Thyroid gland (tissue), 4 donors: ENCODE results near the gene ADORA2B. TPM values are rescaled to one million over a fixed set of nuclear protein-coding genes. Genes with fewer than 3 reads are reported as not detected.

Source experiments
- DNase-seq, 2 donors: peaks; one replicate each; pipeline ENCODE4 v3.0.0-alpha.2; 2019
- H3K27ac ChIP-seq, 3 donors: fragments of 200-600 bp; sonication (generic); 1 replicate in 2 of 3; 2 replicates in 1 of 3; pipeline ENCODE4 v1.5.1; 2016 to 2019; ENCODE audit warnings: mild to moderate bottlenecking in 1 of 3, moderate library complexity in 1 of 3
- H3K27me3 ChIP-seq: fragments of 200-600 bp; sonication (generic); one replicate; pipeline ENCODE4 v1.5.1; 2019
- H3K36me3 ChIP-seq, 2 donors: fragments of 200-600 bp; sonication (generic); one replicate each; pipeline ENCODE4 v1.5.1; 2016 to 2019
- H3K4me1 ChIP-seq, 2 donors: fragments of 200-600 bp; sonication (generic); one replicate each; pipeline ENCODE4 v1.5.1; 2017 to 2019
- H3K4me3 ChIP-seq, 3 donors: fragments of 200-600 bp; sonication (generic); replicated peaks in 1 of 3; 1 replicate in 2 of 3; 2 replicates in 1 of 3; pipeline ENCODE4 v1.5.1; 2016; ENCODE audit warnings: mild to moderate bottlenecking in 1 of 3
- H3K9me3 ChIP-seq: fragments of 200-600 bp; sonication (generic); one replicate; pipeline ENCODE4 v1.5.1; 2017
- POLR2A ChIP-seq, 2 donors: fragments of 450-650 bp; IDR thresholded peaks; one replicate each; pipeline ENCODE4 v1.6.1; 2017; ENCODE audit warnings: antibody characterized with exemption in 2 of 2, mild to moderate bottlenecking in 2 of 2, moderate library complexity in 1 of 2
- WGBS, 2 donors: methylation state at CpG; one replicate each; pipeline ENCODE4 v1.1.5; 2017; 5-methylcytosine and 5-hydroxymethylcytosine counted together
- intact Hi-C: fragments of 100-400 bp; cut with DNase I; formaldehyde crosslinking; loops from one replicate; pipeline ENCODE4 v1.15.1; 2023
- total RNA-seq, 4 donors: library from RNA; depleted of rRNA; stranded (reverse); fragments of >200 nt; gene quantifications; one replicate each; pipeline ENCODE4 v1.2.3, GENCODE V29; 2016
- TF ChIP-seq, protein P1 (sequence below), 6 experiments: fragments of 200-600 bp in 3 of 6; fragments of 450-650 bp in 3 of 6; sonication (generic) in 3 of 6; IDR thresholded peaks; one replicate each; pipeline ENCODE4 v1.5.1; 2016 to 2019; ENCODE audit warnings: antibody characterized with exemption in 6 of 6, mild to moderate bottlenecking in 2 of 6, inconsistent platforms in 1 of 6, moderate library complexity in 1 of 6

The ADORA2B gene
- total RNA-seq, 4 donors from 2014 or later = not detected

DNA sequence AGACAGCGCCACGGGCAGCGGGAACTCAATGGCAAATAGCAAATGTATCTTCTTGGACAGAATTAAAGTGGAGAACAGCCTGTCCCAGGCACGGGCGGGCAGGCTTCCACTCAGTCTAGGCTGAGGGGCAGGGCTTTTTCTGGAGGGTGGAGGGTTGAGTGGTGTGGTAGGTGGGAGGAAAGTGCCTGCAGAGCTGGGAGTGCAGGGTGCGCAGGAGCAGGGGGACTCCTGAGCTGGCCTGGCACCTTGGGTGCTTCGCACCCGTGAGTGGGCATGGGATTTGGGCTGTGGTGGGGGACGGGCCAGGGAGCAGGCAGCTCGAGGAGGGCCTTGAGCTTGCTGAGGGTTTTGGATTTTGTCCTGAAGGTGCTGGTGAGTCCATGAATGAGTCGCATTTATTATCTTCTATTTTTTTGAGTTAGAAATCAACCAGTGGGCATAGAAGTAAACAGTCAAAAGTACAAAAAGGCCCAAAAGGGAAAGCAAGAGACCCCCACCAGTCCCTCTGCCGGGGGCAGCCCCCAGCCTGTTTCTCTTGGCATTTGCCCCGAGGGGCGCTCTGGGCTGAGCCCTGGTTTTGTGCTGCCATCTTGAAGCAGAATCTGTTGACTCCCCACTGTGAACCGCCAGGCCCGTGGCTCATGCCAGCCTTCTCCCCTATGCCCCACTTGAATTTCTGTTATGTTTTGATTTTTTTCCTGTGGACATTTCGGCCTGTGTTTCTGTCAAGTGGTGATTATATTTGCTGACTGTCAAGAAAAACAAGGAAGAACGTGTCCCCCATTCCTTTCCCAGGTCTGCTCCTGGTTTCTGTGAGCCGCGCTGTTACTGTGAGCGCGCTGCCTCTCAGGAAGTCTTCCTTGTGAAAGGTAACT lies 8.2 kb downstream of the ADORA2B start:
- 77 to 82% methylated on average over 22 of the region's 22 CpGs for WGBS, 2 donors
- H3K4me3 ChIP-seq = no peak overlapping the region
- no peaks in the 10 kb centered on the region for H3K36me3 ChIP-seq
- no peaks in the 10 kb centered on the region for H3K27me3 ChIP-seq
- H3K27ac ChIP-seq = no peak overlapping the region
- TF ChIP-seq, protein P1, sequence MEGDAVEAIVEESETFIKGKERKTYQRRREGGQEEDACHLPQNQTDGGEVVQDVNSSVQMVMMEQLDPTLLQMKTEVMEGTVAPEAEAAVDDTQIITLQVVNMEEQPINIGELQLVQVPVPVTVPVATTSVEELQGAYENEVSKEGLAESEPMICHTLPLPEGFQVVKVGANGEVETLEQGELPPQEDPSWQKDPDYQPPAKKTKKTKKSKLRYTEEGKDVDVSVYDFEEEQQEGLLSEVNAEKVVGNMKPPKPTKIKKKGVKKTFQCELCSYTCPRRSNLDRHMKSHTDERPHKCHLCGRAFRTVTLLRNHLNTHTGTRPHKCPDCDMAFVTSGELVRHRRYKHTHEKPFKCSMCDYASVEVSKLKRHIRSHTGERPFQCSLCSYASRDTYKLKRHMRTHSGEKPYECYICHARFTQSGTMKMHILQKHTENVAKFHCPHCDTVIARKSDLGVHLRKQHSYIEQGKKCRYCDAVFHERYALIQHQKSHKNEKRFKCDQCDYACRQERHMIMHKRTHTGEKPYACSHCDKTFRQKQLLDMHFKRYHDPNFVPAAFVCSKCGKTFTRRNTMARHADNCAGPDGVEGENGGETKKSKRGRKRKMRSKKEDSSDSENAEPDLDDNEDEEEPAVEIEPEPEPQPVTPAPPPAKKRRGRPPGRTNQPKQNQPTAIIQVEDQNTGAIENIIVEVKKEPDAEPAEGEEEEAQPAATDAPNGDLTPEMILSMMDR (IDR thresholded peaks at IDR 0.05) = no peak
- TF ChIP-seq POLR2A (IDR thresholded peaks at IDR 0.05) = no peak
- intact Hi-C loops = no loop called here
- no peaks in the 10 kb centered on the region for H3K9me3 ChIP-seq
- no peaks in the 10 kb centered on the region for H3K4me1 ChIP-seq
- no peak for DNase-seq

DNA sequence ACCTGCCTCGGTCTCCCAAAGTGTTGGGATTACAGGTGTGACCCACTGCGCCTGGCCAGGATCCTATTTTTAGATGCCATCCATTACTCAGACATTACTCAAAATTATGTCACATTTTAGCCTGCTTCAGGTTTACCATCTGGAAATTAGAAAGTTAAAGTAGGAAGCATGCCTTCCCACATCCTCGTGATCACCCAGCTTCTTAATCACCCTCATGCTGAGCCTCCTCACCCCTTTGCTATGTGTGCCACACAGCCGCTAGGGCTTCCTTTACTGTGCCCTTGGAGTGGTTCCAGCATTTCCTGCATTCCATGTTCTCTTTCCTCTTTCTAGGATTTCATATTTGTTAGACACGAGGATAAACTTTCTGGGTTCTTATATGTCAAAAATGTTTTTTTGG lies 9.3 kb downstream of the ADORA2B start:
- no peak overlapping the region for H3K27ac ChIP-seq
- no peaks in the 10 kb centered on the region for H3K4me1 ChIP-seq
- intact Hi-C loops = no loop called here
- WGBS, 2 donors = 76 to 77% methylated on average over 5 of the region's 5 CpGs
- no peak for DNase-seq
- H3K27me3 ChIP-seq = no peaks in the 10 kb centered on the region
- H3K9me3 ChIP-seq = no peaks in the 10 kb centered on the region
- H3K36me3 ChIP-seq = no peaks in the 10 kb centered on the region
- no peak overlapping the region for H3K4me3 ChIP-seq
- TF ChIP-seq POLR2A (IDR thresholded peaks at IDR 0.05) = no peak
- TF ChIP-seq, protein P1 (IDR thresholded peaks at IDR 0.05) = no peak

DNA sequence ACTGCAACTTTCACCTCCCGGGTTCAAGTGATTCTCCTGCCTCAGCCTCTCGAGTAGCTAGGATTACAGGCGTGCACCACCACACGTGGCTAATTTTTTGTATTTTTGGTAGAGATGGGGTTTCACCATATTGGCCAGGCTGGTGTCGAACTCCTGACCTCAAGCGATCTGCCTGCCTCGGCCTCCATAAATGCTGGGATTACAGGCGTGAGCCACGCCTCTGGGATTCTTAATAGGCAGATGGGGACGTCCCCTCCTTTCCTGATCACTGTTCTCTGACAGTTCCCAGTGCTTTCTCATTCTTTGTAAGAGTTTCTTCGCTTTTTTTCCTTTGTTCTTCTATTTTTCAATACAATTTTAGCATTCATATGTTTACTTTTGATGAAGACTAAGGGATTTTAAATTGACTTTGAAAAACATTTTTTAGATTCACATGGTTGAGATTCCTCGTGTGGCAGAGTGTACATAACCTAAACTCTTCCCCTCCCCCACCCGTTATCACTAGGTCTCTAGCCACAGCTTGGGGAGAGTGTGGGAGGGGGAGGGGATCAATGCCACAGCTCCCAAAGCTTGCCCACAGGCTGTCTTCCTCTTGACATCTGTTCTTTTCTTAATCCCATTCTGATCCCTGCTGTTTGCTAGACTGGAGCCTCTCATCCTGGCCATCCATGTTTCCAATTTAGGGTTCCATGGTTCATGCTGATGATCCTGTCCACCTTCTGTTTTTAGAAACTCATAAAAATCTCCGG lies 11.0 kb downstream of the ADORA2B start:
- H3K27me3 ChIP-seq = no peaks in the 10 kb centered on the region
- H3K36me3 ChIP-seq = no peaks in the 10 kb centered on the region
- 83 to 85% methylated on average over 14 of the region's 14 CpGs for WGBS, 2 donors
- no peak for DNase-seq
- TF ChIP-seq, protein P1 (IDR thresholded peaks at IDR 0.05) = no peak
- TF ChIP-seq POLR2A (IDR thresholded peaks at IDR 0.05) = no peak
- H3K4me3 ChIP-seq = no peak overlapping the region
- H3K9me3 ChIP-seq = no peaks in the 10 kb centered on the region
- no peak overlapping the region for H3K27ac ChIP-seq
- no peaks in the 10 kb centered on the region for H3K4me1 ChIP-seq
- intact Hi-C loops = no loop called here

- H3K36me3 ChIP-seq = no peaks in the 10 kb centered on the region
- H3K4me3 ChIP-seq = no peak overlapping the region
- WGBS, 2 donors = 89 to 94% methylated on average over 6 of the region's 6 CpGs
- H3K27me3 ChIP-seq = no peaks in the 10 kb centered on the region
- no peak overlapping the region for H3K27ac ChIP-seq
- no peaks in the 10 kb centered on the region for H3K9me3 ChIP-seq
- H3K4me1 ChIP-seq = no peaks in the 10 kb centered on the region
- intact Hi-C loops = no loop called here
- no peak for DNase-seq
- no peak for TF ChIP-seq POLR2A (IDR thresholded peaks at IDR 0.05)
- TF ChIP-seq, protein P1 (IDR thresholded peaks at IDR 0.05) = no peak
Measured at GRCh38 chr17:15957206-15957605, 12.3 kb downstream of the ADORA2B start.
